H1 (cell line): ENCODE data around the gene ADGB. TPM values are rescaled to one million over a fixed set of nuclear protein-coding genes. Genes with fewer than 3 reads are reported as not detected.
A peak's percentile ranks its signal among the peaks of the same experiment; 100 is the strongest.

Source experiments
- CTCF ChIA-PET: fragments of 300-600 bp; sonication (Branson Sonifier 250); formaldehyde crosslinking; loops from one replicate; lab custom pipeline; 2021; ENCODE audit not compliant: partially characterized antibody; lab: Charles Lee
- POLR2A ChIA-PET: fragments of 300-600 bp; sonication (Branson Sonifier 250); formaldehyde crosslinking; loops from one replicate; lab custom pipeline; 2021; ENCODE audit warnings: inconsistent platforms; ENCODE audit not compliant: partially characterized antibody; lab: Charles Lee
- DNase-seq, 2 experiments: peaks; one replicate each; pipeline versions ENCODE4 v3.0.0 to v3.0.0-alpha.2; 2010 to 2022; ENCODE audit warnings: low spot score in 2 of 2, low read depth in 1 of 2, mixed read lengths in 1 of 2
- FAIRE-seq: peaks from 2 replicates; lab custom pipeline; 2011; peaks lifted over from hg19 to GRCh38; lab: Jason Lieb, UNC
- H2AFZ ChIP-seq: 2 replicates; pipeline ENCODE4 v1.8.1; 2012; ENCODE audit warnings: low read length, inconsistent platforms
- H2AK5ac ChIP-seq: 2 replicates; pipeline ENCODE4 v1.6.1; 2013; ENCODE audit warnings: low read depth, low read length
- H2BK120ac ChIP-seq: replicated peaks from 2 replicates; pipeline ENCODE3; 2013; ENCODE audit warnings: low read depth, low read length, inconsistent platforms
- H2BK12ac ChIP-seq: 2 replicates; pipeline ENCODE4 v1.6.1; 2013; ENCODE audit warnings: low read depth, low read length
- H2BK15ac ChIP-seq: 2 replicates; pipeline ENCODE4 v1.6.1; 2013; ENCODE audit warnings: low read length
- H2BK20ac ChIP-seq: 2 replicates; pipeline ENCODE4 v1.6.1; 2013; ENCODE audit warnings: low read length
- H2BK5ac ChIP-seq: 2 replicates; pipeline ENCODE4 v1.6.1; 2013; ENCODE audit warnings: low read depth, low read length
- H3K14ac ChIP-seq: 2 replicates; pipeline ENCODE4 v1.6.1; 2013; ENCODE audit warnings: inconsistent platforms; ENCODE audit not compliant: insufficient read length
- H3K18ac ChIP-seq: 2 replicates; pipeline ENCODE4 v1.6.1; 2013; ENCODE audit warnings: low read length; ENCODE audit errors: extremely low read depth
- H3K23ac ChIP-seq: 2 replicates; pipeline ENCODE4 v1.6.1; 2013; ENCODE audit warnings: inconsistent platforms; ENCODE audit not compliant: insufficient read length
- H3K23me2 ChIP-seq: 2 replicates; pipeline ENCODE4 v1.6.1; 2013; ENCODE audit warnings: low read depth, low read length
- H3K27ac ChIP-seq: 2 replicates; pipeline ENCODE4 v1.6.1; 2011; ENCODE audit warnings: low read depth, low read length, inconsistent platforms
- H3K27me3 ChIP-seq, 4 experiments: replicated peaks in 1 of 4; 1 replicate in 1 of 4; 2 replicates in 3 of 4; pipeline versions ENCODE4 v1.6.1 to v1.8.1; 2011 to 2013; ENCODE audit warnings: low read length in 3 of 4, mild to moderate bottlenecking in 3 of 4, inconsistent platforms in 2 of 4, mixed read lengths in 2 of 4, moderate library complexity in 1 of 4; ENCODE audit not compliant: control insufficient read depth in 3 of 4, insufficient read depth in 3 of 4; ENCODE audit errors: extremely low read depth in 1 of 4
- H3K36me3 ChIP-seq, 4 experiments: 2 replicates each; pipeline versions ENCODE4 v1.6.1 to v1.8.1; 2011 to 2013; ENCODE audit warnings: mild to moderate bottlenecking in 4 of 4, low read length in 3 of 4, moderate library complexity in 2 of 4, control low read depth in 1 of 4, inconsistent platforms in 1 of 4; ENCODE audit not compliant: insufficient read depth in 4 of 4, control insufficient read depth in 2 of 4
- H3K4ac ChIP-seq: replicated peaks from 2 replicates; pipeline ENCODE3; 2013; ENCODE audit warnings: low read length, low read depth, mixed read lengths, inconsistent platforms; ENCODE audit not compliant: insufficient read length
- H3K4me1 ChIP-seq, 4 experiments: replicated peaks in 1 of 4; 1 replicate in 1 of 4; 2 replicates in 3 of 4; pipeline versions ENCODE4 v1.6.1 to v1.8.1; 2011 to 2013; ENCODE audit warnings: low read length in 3 of 4, inconsistent platforms in 2 of 4, mixed read lengths in 1 of 4; ENCODE audit not compliant: insufficient read depth in 4 of 4, control insufficient read depth in 3 of 4
- H3K4me2 ChIP-seq, 2 experiments: 2 replicates each; pipeline versions ENCODE4 v1.6.1 to v1.8.1; 2011 to 2013; ENCODE audit warnings: low read depth in 2 of 2, low read length in 2 of 2, control low read depth in 1 of 2, inconsistent platforms in 1 of 2, mild to moderate bottlenecking in 1 of 2; ENCODE audit not compliant: insufficient read depth in 1 of 2
- H3K4me3 ChIP-seq, 4 experiments: fragments of 200-600, 300-600 bp in 1 of 4; sonication (generic), shearing (Covaris generic), sonication (Bioruptor Twin) in 1 of 4; 2 replicates each; pipeline versions ENCODE4 v1.5.1 to v1.8.1; 2011 to 2016; ENCODE audit warnings: low read length in 4 of 4, low read depth in 3 of 4, control low read depth in 2 of 4, inconsistent platforms in 2 of 4, mild to moderate bottlenecking in 2 of 4, mixed read lengths in 1 of 4, moderate library complexity in 1 of 4; ENCODE audit not compliant: insufficient read depth in 2 of 4; ENCODE audit errors: extremely low read depth in 1 of 4
- H3K56ac ChIP-seq: replicated peaks from 2 replicates; pipeline ENCODE3; 2013; ENCODE audit warnings: low read depth, mild to moderate bottlenecking, mixed read lengths, low read length, inconsistent platforms; ENCODE audit not compliant: insufficient read length
- H3K79me1 ChIP-seq: 2 replicates; pipeline ENCODE4 v1.6.1; 2013; ENCODE audit warnings: low read depth, low read length, control low read depth
- H3K79me2 ChIP-seq, 2 experiments: 2 replicates each; pipeline versions ENCODE4 v1.6.1 to v1.8.1; 2012 to 2013; ENCODE audit warnings: low read length in 2 of 2, mild to moderate bottlenecking in 2 of 2, inconsistent platforms in 1 of 2; ENCODE audit not compliant: insufficient read depth in 2 of 2, control insufficient read depth in 1 of 2
- H3K9ac ChIP-seq, 4 experiments: replicated peaks in 1 of 4; 1 replicate in 1 of 4; 2 replicates in 3 of 4; pipeline versions ENCODE4 v1.6.1 to v1.8.1; 2011 to 2013; ENCODE audit warnings: low read depth in 3 of 4, low read length in 3 of 4, control low read depth in 2 of 4, mild to moderate bottlenecking in 2 of 4, moderate library complexity in 2 of 4, inconsistent platforms in 1 of 4; ENCODE audit errors: extremely low read depth in 1 of 4
- H3K9me3 ChIP-seq, 2 experiments: 2 replicates each; pipeline versions ENCODE4 v1.6.1 to v1.8.1; 2012 to 2013; ENCODE audit warnings: mild to moderate bottlenecking in 2 of 2, moderate library complexity in 2 of 2, control low read depth in 1 of 2, inconsistent platforms in 1 of 2, low read depth in 1 of 2, low read length in 1 of 2, mixed read lengths in 1 of 2; ENCODE audit not compliant: insufficient read depth in 2 of 2
- H4K20me1 ChIP-seq, 2 experiments: replicated peaks in 1 of 2; 2 replicates each; pipeline versions ENCODE3 to v1.8.1; 2011 to 2013; ENCODE audit warnings: inconsistent platforms in 2 of 2, low read length in 2 of 2, mild to moderate bottlenecking in 1 of 2; ENCODE audit not compliant: insufficient read depth in 2 of 2, control insufficient read depth in 1 of 2
- H4K5ac ChIP-seq: 2 replicates; pipeline ENCODE4 v1.6.1; 2013; ENCODE audit warnings: low read length, low read depth, mixed read lengths, inconsistent platforms; ENCODE audit not compliant: insufficient read length
- H4K8ac ChIP-seq: 2 replicates; pipeline ENCODE4 v1.8.0; 2013; ENCODE audit warnings: mild to moderate bottlenecking, moderate library complexity, low read length, inconsistent platforms; ENCODE audit not compliant: insufficient read depth; ENCODE audit errors: extremely low read depth
- H4K91ac ChIP-seq: replicated peaks from 2 replicates; pipeline ENCODE3; 2013; ENCODE audit warnings: low read length, mixed read lengths, inconsistent platforms; ENCODE audit not compliant: insufficient read length
- ASH2L ChIP-seq: fragments of 200-600, 300-600 bp; sonication (generic); IDR thresholded peaks from one replicate; pipeline ENCODE4 v1.7.1; 2017; ENCODE audit warnings: low read length
- BACH1 ChIP-seq: IDR thresholded peaks from 2 replicates; pipeline ENCODE4 v1.6.1; 2012; ENCODE audit warnings: low read length, improper control_type of control experiment
- CBX5 ChIP-seq: fragments of 300-800, 300-1000 bp; sonication (generic); IDR thresholded peaks from 2 replicates; pipeline ENCODE4 v1.7.1; 2016; ENCODE audit warnings: antibody characterized with exemption, low read length, low read depth
- JUND ChIP-seq: IDR thresholded peaks from 2 replicates; pipeline ENCODE4 v1.6.1; 2011; ENCODE audit warnings: mild to moderate bottlenecking, improper control_type of control experiment, low read length
- KDM4A ChIP-seq: IDR thresholded peaks from one replicate; pipeline ENCODE4 v1.7.1; 2012; ENCODE audit warnings: low read depth, mild to moderate bottlenecking, moderate library complexity, low read length, inconsistent platforms; ENCODE audit not compliant: severe bottlenecking
- PHF8 ChIP-seq: fragments of 200-600 bp; sonication (generic); conservative IDR thresholded peaks from 2 replicates; pipeline ENCODE4 v1.7.1; 2012; ENCODE audit warnings: low read depth, mild to moderate bottlenecking, inconsistent platforms, low read length, moderate library complexity
- POLR2A ChIP-seq, 2 experiments: IDR thresholded peaks; 1 replicate in 1 of 2; 2 replicates in 1 of 2; pipeline ENCODE4 v1.6.1; 2011; ENCODE audit warnings: low read depth in 2 of 2, low read length in 2 of 2, mild to moderate bottlenecking in 2 of 2; ENCODE audit errors: control extremely low read depth in 1 of 2
- RAD21 ChIP-seq, 2 experiments: IDR thresholded peaks in 1 of 2; conservative IDR thresholded peaks in 1 of 2; 2 replicates each; pipeline ENCODE4 v1.6.1; 2011; ENCODE audit warnings: low read depth in 2 of 2, low read length in 2 of 2, improper control_type of control experiment in 1 of 2, inconsistent platforms in 1 of 2, mild to moderate bottlenecking in 1 of 2, moderate library complexity in 1 of 2
- RBBP5 ChIP-seq: IDR thresholded peaks from 2 replicates; pipeline ENCODE4 v1.7.1; 2012; ENCODE audit warnings: low read depth, mild to moderate bottlenecking, inconsistent platforms, low read length, moderate library complexity, borderline replicate concordance
- SAP30 ChIP-seq: fragments of 300-600 bp; sonication (generic); IDR thresholded peaks from 2 replicates; pipeline ENCODE4 v1.7.1; 2012; ENCODE audit warnings: low read length, moderate library complexity, mild to moderate bottlenecking, inconsistent platforms; ENCODE audit not compliant: insufficient read depth, insufficient replicate concordance
- TAF1 ChIP-seq: IDR thresholded peaks from 2 replicates; pipeline ENCODE4 v1.6.1; 2011; ENCODE audit warnings: mild to moderate bottlenecking, low read depth, low read length
- TBP ChIP-seq: IDR thresholded peaks from 2 replicates; pipeline ENCODE4 v1.6.1; 2011; ENCODE audit warnings: low read depth, low read length, improper control_type of control experiment
- TEAD4 ChIP-seq: IDR thresholded peaks from 2 replicates; pipeline ENCODE4 v1.6.1; 2012; ENCODE audit warnings: low read depth, low read length, inconsistent platforms, mixed read lengths
- WGBS, 2 experiments: shearing (Covaris generic) in 1 of 2; methylation state at CpG; one replicate each; pipeline versions ENCODE4 v1.1.6 to v1.1.7; 2013 to 2015; ENCODE audit warnings: low lambda C conversion rate in 2 of 2, mixed read lengths in 2 of 2, inconsistent platforms in 1 of 2, low coverage in 1 of 2, missing lambda C conversion rate in 1 of 2; ENCODE audit not compliant: insufficient replicate concordance in 2 of 2, insufficient coverage in 1 of 2, insufficient read length in 1 of 2; ENCODE audit errors: extremely low coverage in 1 of 2, missing lambda C conversion rate in 1 of 2; 5-methylcytosine and 5-hydroxymethylcytosine counted together
- polyA plus RNA-seq, 7 experiments: library from polyadenylated mRNA; depleted of rRNA in 3 of 7; stranded (reverse) in 5 of 7; unstranded in 2 of 7; fragments of >200 nt in 5 of 7; fragments of 200-250 nt in 2 of 7; gene quantifications; 1 replicate in 5 of 7; 2 replicates in 1 of 7; 4 replicates in 1 of 7; pipeline versions ENCODE4 v1.2.1 to v1.2.3, GENCODE V29; 2011 to 2013; ENCODE audit warnings: missing spikeins in 2 of 7, mixed read lengths in 2 of 7
- total RNA-seq: library from RNA; stranded (reverse); fragmentation: NEBNext Ultra II Directional; extraction: Animal tissue kit (Norgen Biotek cat#: 25700); gene quantifications from 2 replicates; pipeline ENCODE4 v1.2.1, GENCODE V29; 2021

The ADGB gene
- total and polyA plus RNA-seq, 2 of the 8 experiments (the other 6 are each of a cell fraction or from before 2014, with no cell fraction given), result not detected

GRCh38 chr6:146650799-146651481 is 52.2 kb downstream of the ADGB start:
- no peaks in the 10 kb centered on the region for H3K36me3 ChIP-seq
- no peaks in the 10 kb centered on the region for H3K4me1 ChIP-seq
- H3K79me1 ChIP-seq, result no peaks in the 10 kb centered on the region
- no peak overlapping the region for H2AK5ac ChIP-seq
- no peak overlapping the region for H3K18ac ChIP-seq
- H4K20me1 ChIP-seq, result no peaks in the 10 kb centered on the region
- H4K5ac ChIP-seq, result no peak overlapping the region
- no peak overlapping the region for H3K56ac ChIP-seq
- H3K23me2 ChIP-seq, result no peaks in the 10 kb centered on the region; the same call in 1 of the 2 replicates
- CTCF ChIA-PET, result no interaction called here
- no peak overlapping the region for H3K4ac ChIP-seq
- no peak overlapping the region for H3K14ac ChIP-seq
- no peak overlapping the region for H2BK12ac ChIP-seq
- POLR2A ChIA-PET, result no interaction called here
- no peak for FAIRE-seq
- no peak overlapping the region for H2BK15ac ChIP-seq
- H3K79me2 ChIP-seq, result no peaks in the 10 kb centered on the region
- H3K27me3 ChIP-seq, result peaks cover 0 to 2% (median 0%) of the 10 kb centered on the region in 4 experiments; a peak in 1 of 7 replicates
- no peak overlapping the region for H4K8ac ChIP-seq
- TF ChIP-seq TAF1 (no peak), RAD21 (IDR thresholded peaks at IDR 0.05 in 1 of 2, conservative IDR thresholded peaks at IDR 0.05 in 1 of 2; ENCODE audit: low read depth in 2 of 2, low read length in 2 of 2) (no peak), ASH2L (no peak), JUND (no peak), CBX5 (no peak), POLR2A (IDR thresholded peaks at IDR 0.05; ENCODE audit: control extremely low read depth in 1 of 2, low read depth in 2 of 2, low read length in 2 of 2) (no peak), KDM4A (no peak), PHF8 (no peak), BACH1 (no peak), TBP (no peak), SAP30 (no peak), RBBP5 (no peak), TEAD4 (no peak)
- H3K9ac ChIP-seq, result no peak overlapping the region
- no peak overlapping the region for H4K91ac ChIP-seq
- no peak overlapping the region for H3K4me2 ChIP-seq
- no peak overlapping the region for H3K27ac ChIP-seq
- DNase-seq, result no peak
- H3K23ac ChIP-seq, result no peak overlapping the region
- H2BK5ac ChIP-seq, result no peak overlapping the region
- no peak overlapping the region for H3K4me3 ChIP-seq
- peak overlapping the region; percentile 88 for H2AFZ ChIP-seq
- no peaks in the 10 kb centered on the region for H3K9me3 ChIP-seq
- no peak overlapping the region for H2BK120ac ChIP-seq
- 85% methylated on average over 8 of the region's 8 CpGs; no CpG with 5 or more reads in 1 of the 2 experiments for WGBS, 2 experiments
- no peak overlapping the region for H2BK20ac ChIP-seq
